H1 (cell line): ENCODE data around the gene FGD4. TPM values are rescaled to one million over a fixed set of nuclear protein-coding genes. Genes with fewer than 3 reads are reported as not detected.
"Not testable (repeated sequence)": the region's sequence is repeated elsewhere in the genome, so short reads cannot be mapped to it uniquely, and the experiment has no call there.

Source experiments
- CTCF ChIA-PET: fragments of 300-600 bp; sonication (Branson Sonifier 250); formaldehyde crosslinking; loops from one replicate; lab custom pipeline; 2021; ENCODE audit not compliant: partially characterized antibody; lab: Charles Lee
- POLR2A ChIA-PET: fragments of 300-600 bp; sonication (Branson Sonifier 250); formaldehyde crosslinking; loops from one replicate; lab custom pipeline; 2021; ENCODE audit warnings: inconsistent platforms; ENCODE audit not compliant: partially characterized antibody; lab: Charles Lee
- DNase-seq, 2 experiments: peaks; one replicate each; pipeline versions ENCODE4 v3.0.0 to v3.0.0-alpha.2; 2010 to 2022; ENCODE audit warnings: low spot score in 2 of 2, low read depth in 1 of 2, mixed read lengths in 1 of 2
- FAIRE-seq: peaks from 2 replicates; lab custom pipeline; 2011; peaks lifted over from hg19 to GRCh38; lab: Jason Lieb, UNC
- H2AFZ ChIP-seq: 2 replicates; pipeline ENCODE4 v1.8.1; 2012; ENCODE audit warnings: low read length, inconsistent platforms
- H2AK5ac ChIP-seq: 2 replicates; pipeline ENCODE4 v1.6.1; 2013; ENCODE audit warnings: low read depth, low read length
- H2BK120ac ChIP-seq: replicated peaks from 2 replicates; pipeline ENCODE3; 2013; ENCODE audit warnings: low read depth, low read length, inconsistent platforms
- H2BK12ac ChIP-seq: 2 replicates; pipeline ENCODE4 v1.6.1; 2013; ENCODE audit warnings: low read depth, low read length
- H2BK15ac ChIP-seq: 2 replicates; pipeline ENCODE4 v1.6.1; 2013; ENCODE audit warnings: low read length
- H2BK20ac ChIP-seq: 2 replicates; pipeline ENCODE4 v1.6.1; 2013; ENCODE audit warnings: low read length
- H2BK5ac ChIP-seq: 2 replicates; pipeline ENCODE4 v1.6.1; 2013; ENCODE audit warnings: low read depth, low read length
- H3K14ac ChIP-seq: 2 replicates; pipeline ENCODE4 v1.6.1; 2013; ENCODE audit warnings: inconsistent platforms; ENCODE audit not compliant: insufficient read length
- H3K18ac ChIP-seq: 2 replicates; pipeline ENCODE4 v1.6.1; 2013; ENCODE audit warnings: low read length; ENCODE audit errors: extremely low read depth
- H3K23ac ChIP-seq: 2 replicates; pipeline ENCODE4 v1.6.1; 2013; ENCODE audit warnings: inconsistent platforms; ENCODE audit not compliant: insufficient read length
- H3K23me2 ChIP-seq: 2 replicates; pipeline ENCODE4 v1.6.1; 2013; ENCODE audit warnings: low read depth, low read length
- H3K27ac ChIP-seq: 2 replicates; pipeline ENCODE4 v1.6.1; 2011; ENCODE audit warnings: low read depth, low read length, inconsistent platforms
- H3K27me3 ChIP-seq, 4 experiments: replicated peaks in 1 of 4; 1 replicate in 1 of 4; 2 replicates in 3 of 4; pipeline versions ENCODE4 v1.6.1 to v1.8.1; 2011 to 2013; ENCODE audit warnings: low read length in 3 of 4, mild to moderate bottlenecking in 3 of 4, inconsistent platforms in 2 of 4, mixed read lengths in 2 of 4, moderate library complexity in 1 of 4; ENCODE audit not compliant: control insufficient read depth in 3 of 4, insufficient read depth in 3 of 4; ENCODE audit errors: extremely low read depth in 1 of 4
- H3K36me3 ChIP-seq, 4 experiments: 2 replicates each; pipeline versions ENCODE4 v1.6.1 to v1.8.1; 2011 to 2013; ENCODE audit warnings: mild to moderate bottlenecking in 4 of 4, low read length in 3 of 4, moderate library complexity in 2 of 4, control low read depth in 1 of 4, inconsistent platforms in 1 of 4; ENCODE audit not compliant: insufficient read depth in 4 of 4, control insufficient read depth in 2 of 4
- H3K4ac ChIP-seq: replicated peaks from 2 replicates; pipeline ENCODE3; 2013; ENCODE audit warnings: low read length, low read depth, mixed read lengths, inconsistent platforms; ENCODE audit not compliant: insufficient read length
- H3K4me1 ChIP-seq, 4 experiments: replicated peaks in 1 of 4; 1 replicate in 1 of 4; 2 replicates in 3 of 4; pipeline versions ENCODE4 v1.6.1 to v1.8.1; 2011 to 2013; ENCODE audit warnings: low read length in 3 of 4, inconsistent platforms in 2 of 4, mixed read lengths in 1 of 4; ENCODE audit not compliant: insufficient read depth in 4 of 4, control insufficient read depth in 3 of 4
- H3K4me2 ChIP-seq, 2 experiments: 2 replicates each; pipeline versions ENCODE4 v1.6.1 to v1.8.1; 2011 to 2013; ENCODE audit warnings: low read depth in 2 of 2, low read length in 2 of 2, control low read depth in 1 of 2, inconsistent platforms in 1 of 2, mild to moderate bottlenecking in 1 of 2; ENCODE audit not compliant: insufficient read depth in 1 of 2
- H3K4me3 ChIP-seq, 4 experiments: fragments of 200-600, 300-600 bp in 1 of 4; sonication (generic), shearing (Covaris generic), sonication (Bioruptor Twin) in 1 of 4; 2 replicates each; pipeline versions ENCODE4 v1.5.1 to v1.8.1; 2011 to 2016; ENCODE audit warnings: low read length in 4 of 4, low read depth in 3 of 4, control low read depth in 2 of 4, inconsistent platforms in 2 of 4, mild to moderate bottlenecking in 2 of 4, mixed read lengths in 1 of 4, moderate library complexity in 1 of 4; ENCODE audit not compliant: insufficient read depth in 2 of 4; ENCODE audit errors: extremely low read depth in 1 of 4
- H3K56ac ChIP-seq: replicated peaks from 2 replicates; pipeline ENCODE3; 2013; ENCODE audit warnings: low read depth, mild to moderate bottlenecking, mixed read lengths, low read length, inconsistent platforms; ENCODE audit not compliant: insufficient read length
- H3K79me1 ChIP-seq: 2 replicates; pipeline ENCODE4 v1.6.1; 2013; ENCODE audit warnings: low read depth, low read length, control low read depth
- H3K79me2 ChIP-seq, 2 experiments: 2 replicates each; pipeline versions ENCODE4 v1.6.1 to v1.8.1; 2012 to 2013; ENCODE audit warnings: low read length in 2 of 2, mild to moderate bottlenecking in 2 of 2, inconsistent platforms in 1 of 2; ENCODE audit not compliant: insufficient read depth in 2 of 2, control insufficient read depth in 1 of 2
- H3K9ac ChIP-seq, 4 experiments: replicated peaks in 1 of 4; 1 replicate in 1 of 4; 2 replicates in 3 of 4; pipeline versions ENCODE4 v1.6.1 to v1.8.1; 2011 to 2013; ENCODE audit warnings: low read depth in 3 of 4, low read length in 3 of 4, control low read depth in 2 of 4, mild to moderate bottlenecking in 2 of 4, moderate library complexity in 2 of 4, inconsistent platforms in 1 of 4; ENCODE audit errors: extremely low read depth in 1 of 4
- H3K9me3 ChIP-seq, 2 experiments: 2 replicates each; pipeline versions ENCODE4 v1.6.1 to v1.8.1; 2012 to 2013; ENCODE audit warnings: mild to moderate bottlenecking in 2 of 2, moderate library complexity in 2 of 2, control low read depth in 1 of 2, inconsistent platforms in 1 of 2, low read depth in 1 of 2, low read length in 1 of 2, mixed read lengths in 1 of 2; ENCODE audit not compliant: insufficient read depth in 2 of 2
- H4K20me1 ChIP-seq, 2 experiments: replicated peaks in 1 of 2; 2 replicates each; pipeline versions ENCODE3 to v1.8.1; 2011 to 2013; ENCODE audit warnings: inconsistent platforms in 2 of 2, low read length in 2 of 2, mild to moderate bottlenecking in 1 of 2; ENCODE audit not compliant: insufficient read depth in 2 of 2, control insufficient read depth in 1 of 2
- H4K5ac ChIP-seq: 2 replicates; pipeline ENCODE4 v1.6.1; 2013; ENCODE audit warnings: low read length, low read depth, mixed read lengths, inconsistent platforms; ENCODE audit not compliant: insufficient read length
- H4K8ac ChIP-seq: 2 replicates; pipeline ENCODE4 v1.8.0; 2013; ENCODE audit warnings: mild to moderate bottlenecking, moderate library complexity, low read length, inconsistent platforms; ENCODE audit not compliant: insufficient read depth; ENCODE audit errors: extremely low read depth
- H4K91ac ChIP-seq: replicated peaks from 2 replicates; pipeline ENCODE3; 2013; ENCODE audit warnings: low read length, mixed read lengths, inconsistent platforms; ENCODE audit not compliant: insufficient read length
- WGBS, 2 experiments: shearing (Covaris generic) in 1 of 2; methylation state at CpG; one replicate each; pipeline versions ENCODE4 v1.1.6 to v1.1.7; 2013 to 2015; ENCODE audit warnings: low lambda C conversion rate in 2 of 2, mixed read lengths in 2 of 2, inconsistent platforms in 1 of 2, low coverage in 1 of 2, missing lambda C conversion rate in 1 of 2; ENCODE audit not compliant: insufficient replicate concordance in 2 of 2, insufficient coverage in 1 of 2, insufficient read length in 1 of 2; ENCODE audit errors: extremely low coverage in 1 of 2, missing lambda C conversion rate in 1 of 2; 5-methylcytosine and 5-hydroxymethylcytosine counted together
- polyA plus RNA-seq, 7 experiments: library from polyadenylated mRNA; depleted of rRNA in 3 of 7; stranded (reverse) in 5 of 7; unstranded in 2 of 7; fragments of >200 nt in 5 of 7; fragments of 200-250 nt in 2 of 7; gene quantifications; 1 replicate in 5 of 7; 2 replicates in 1 of 7; 4 replicates in 1 of 7; pipeline versions ENCODE4 v1.2.1 to v1.2.3, GENCODE V29; 2011 to 2013; ENCODE audit warnings: missing spikeins in 2 of 7, mixed read lengths in 2 of 7
- total RNA-seq: library from RNA; stranded (reverse); fragmentation: NEBNext Ultra II Directional; extraction: Animal tissue kit (Norgen Biotek cat#: 25700); gene quantifications from 2 replicates; pipeline ENCODE4 v1.2.1, GENCODE V29; 2021

FGD4 gene
- total and polyA plus RNA-seq, 2 of the 8 experiments (the other 6 are each of a cell fraction or from before 2014, with no cell fraction given): 8.5 to 48.2 TPM

DNA sequence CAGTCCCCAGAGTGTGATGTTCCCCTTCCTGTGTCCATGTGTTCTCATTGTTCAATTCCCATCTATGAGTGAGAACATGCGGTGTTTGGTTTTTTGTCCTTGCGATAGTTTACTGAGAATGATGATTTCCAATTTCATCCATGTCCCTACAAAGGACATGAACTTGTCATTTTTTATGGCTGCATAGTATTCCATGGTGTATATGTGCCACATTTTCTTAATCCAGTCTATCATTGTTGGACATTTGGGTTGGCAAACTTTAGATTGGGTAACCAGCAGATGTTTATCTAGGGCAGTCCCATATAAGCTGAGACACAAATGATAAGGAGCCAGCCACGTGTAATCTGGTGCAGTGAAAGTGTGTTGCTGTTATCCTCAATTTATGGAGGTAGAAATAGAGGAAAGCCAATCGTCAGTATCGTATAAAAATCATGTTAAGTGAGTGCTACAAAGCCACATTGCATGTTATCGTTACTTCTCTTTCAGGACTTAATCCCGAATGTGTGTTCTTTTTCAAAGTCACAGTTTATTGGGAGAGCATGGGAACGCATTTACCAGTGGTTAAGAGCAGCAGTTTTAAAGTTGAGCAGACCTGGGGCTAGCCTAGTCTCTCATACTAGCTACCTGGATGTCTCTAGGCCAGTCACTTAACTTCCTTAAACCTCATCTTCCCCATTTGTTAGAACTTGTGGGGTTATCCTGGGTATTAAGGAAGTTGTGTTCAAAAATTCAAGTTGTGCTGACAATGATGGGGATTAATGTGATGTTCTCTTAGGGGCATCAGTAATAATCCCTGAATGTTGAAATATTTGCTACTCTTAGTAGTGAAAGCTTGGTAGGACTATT, 108.0 kb downstream of the FGD4 start:
- H3K4me2 ChIP-seq, H2BK20ac ChIP-seq, H3K9ac ChIP-seq, H2BK5ac ChIP-seq, H3K36me3 ChIP-seq, DNase-seq, H4K5ac ChIP-seq, H2AK5ac ChIP-seq, H2BK120ac ChIP-seq, H3K4me3 ChIP-seq, H2BK12ac ChIP-seq, H4K8ac ChIP-seq, H3K18ac ChIP-seq, H2BK15ac ChIP-seq, H2AFZ ChIP-seq, H3K14ac ChIP-seq, H3K27ac ChIP-seq, CTCF ChIA-PET, H3K23ac ChIP-seq, H3K23me2 ChIP-seq, H3K4ac ChIP-seq, H4K91ac ChIP-seq, FAIRE-seq, H3K9me3 ChIP-seq, H3K56ac ChIP-seq, H3K27me3 ChIP-seq: not testable (repeated sequence)
- H3K4me1 ChIP-seq: peaks cover 3 to 26% (median 17%) of the 10 kb centered on the region in 4 experiments; a peak in 6 of 7 replicates
- H3K79me2 ChIP-seq: peaks cover 9 to 95% of the 10 kb centered on the region in 2 experiments
- H3K79me1 ChIP-seq: peaks cover 12% of the 10 kb centered on the region
- peaks cover 12 to 26% of the 10 kb centered on the region in 2 experiments for H4K20me1 ChIP-seq
- WGBS, 2 experiments: 81% methylated on average over 6 of the region's 8 CpGs; no CpG with 5 or more reads in 1 of the 2 experiments
- POLR2A ChIA-PET: interaction anchor here (0.8 to 1.1 kb wide), 3 partner anchors 80 to 150 kb away, joined by 3 read pairs; no protein-coding TSS in a partner anchor
